GM23338 (cell line): ENCODE measurements around the gene DNAJC10. TPM values are rescaled to one million over a fixed set of nuclear protein-coding genes. Genes with fewer than 3 reads are reported as not detected.

Experiments
- ATAC-seq: fragments of 200-7000 bp; cut with Tn5 transposase; 3 replicates; pipeline ENCODE4 v1.9.1; 2020
- DNase-seq: peaks from one replicate; pipeline ENCODE4 v3.0.0-alpha.2; 2015; ENCODE audit warnings: low spot score
- H2AFZ ChIP-seq: fragments of 200-600 bp; sonication (generic); 2 replicates; pipeline ENCODE4 v1.8.0; 2016; ENCODE audit warnings: antibody characterized with exemption, mild to moderate bottlenecking, moderate library complexity
- H3F3A ChIP-seq: fragments of 200-600 bp; sonication (generic); replicated peaks from 2 replicates; pipeline ENCODE4 v1.8.0; 2017; ENCODE audit warnings: antibody characterized with exemption, mixed run types, low read depth
- H3K27ac ChIP-seq: fragments of 200-600 bp; sonication (generic); 2 replicates; pipeline ENCODE4 v1.6.1; 2016; ENCODE audit warnings: low read depth
- H3K27me3 ChIP-seq: fragments of 200-600 bp; sonication (generic); 2 replicates; pipeline ENCODE4 v1.8.0; 2016; ENCODE audit warnings: mild to moderate bottlenecking, mixed run types, moderate library complexity; ENCODE audit not compliant: insufficient read depth
- H3K36me3 ChIP-seq: fragments of 200-600 bp; sonication (generic); 2 replicates; pipeline ENCODE4 v1.8.0; 2016; ENCODE audit warnings: mild to moderate bottlenecking; ENCODE audit not compliant: insufficient read depth
- H3K4me1 ChIP-seq: fragments of 200-600 bp; sonication (generic); 2 replicates; pipeline ENCODE4 v1.8.0; 2016; ENCODE audit warnings: mild to moderate bottlenecking, moderate library complexity; ENCODE audit not compliant: insufficient read depth
- H3K4me2 ChIP-seq: fragments of 200-600 bp; sonication (generic); 2 replicates; pipeline ENCODE4 v1.7.1; 2017; ENCODE audit warnings: mixed run types
- H3K4me3 ChIP-seq: fragments of 200-600 bp; sonication (generic); 2 replicates; pipeline ENCODE4 v1.6.1; 2016; ENCODE audit warnings: mixed run types
- H3K79me2 ChIP-seq: fragments of 200-600 bp; sonication (generic); replicated peaks from 2 replicates; pipeline ENCODE4 v1.8.0; 2017; ENCODE audit warnings: mild to moderate bottlenecking; ENCODE audit not compliant: insufficient read depth
- H3K9me2 ChIP-seq: fragments of 200-600 bp; sonication (generic); 2 replicates; pipeline ENCODE4 v1.8.0; 2017; ENCODE audit not compliant: insufficient read depth
- H4K20me1 ChIP-seq: fragments of 200-600 bp; sonication (generic); replicated peaks from 2 replicates; pipeline ENCODE4 v1.8.0; 2017; ENCODE audit warnings: mild to moderate bottlenecking; ENCODE audit not compliant: insufficient read depth
- H3K27ac Mint-ChIP-seq: 2 replicates; pipeline ENCODE4 v1.8.0; 2020; ENCODE audit warnings: inconsistent platforms, mild to moderate bottlenecking, moderate library complexity, mixed read lengths
- H3K27me3 Mint-ChIP-seq: 3 replicates; pipeline ENCODE4 v1.8.0; 2022; ENCODE audit warnings: low read depth, mild to moderate bottlenecking, moderate library complexity, mixed read lengths, inconsistent platforms; ENCODE audit not compliant: insufficient read depth, poor library complexity
- H3K36me3 Mint-ChIP-seq: 3 replicates; pipeline ENCODE4 v1.8.0; 2021; ENCODE audit warnings: low read depth, mild to moderate bottlenecking, inconsistent platforms, moderate library complexity, mixed read lengths
- H3K4me1 Mint-ChIP-seq: 3 replicates; pipeline ENCODE4 v1.8.0; 2020; ENCODE audit warnings: mild to moderate bottlenecking, inconsistent platforms, mixed read lengths
- H3K4me3 Mint-ChIP-seq: 3 replicates; pipeline ENCODE4 v1.8.0; 2021; ENCODE audit warnings: moderate library complexity, mild to moderate bottlenecking, inconsistent platforms, mixed read lengths
- H3K9me3 Mint-ChIP-seq: 3 replicates; pipeline ENCODE4 v1.8.0; 2020; ENCODE audit warnings: moderate library complexity, mild to moderate bottlenecking, inconsistent platforms, mixed read lengths
- CTCF ChIP-seq, 2 experiments: fragments of 200-600 bp in 1 of 2; sonication (generic) in 1 of 2; conservative IDR thresholded peaks; 2 replicates each; pipeline versions ENCODE4 v1.5.1 to v1.6.1; 2016 to 2017; ENCODE audit warnings: antibody characterized with exemption in 2 of 2, low read depth in 2 of 2, mild to moderate bottlenecking in 2 of 2, moderate library complexity in 1 of 2
- EZH2 ChIP-seq: fragments of 200-600 bp; sonication (generic); IDR thresholded peaks from one replicate; pipeline ENCODE4 v1.8.0; 2017; ENCODE audit warnings: antibody characterized with exemption, mild to moderate bottlenecking, low read depth; ENCODE audit not compliant: unreplicated experiment
- EZH2phosphoT487 ChIP-seq: fragments of 200-600 bp; sonication (generic); IDR thresholded peaks from one replicate; pipeline ENCODE4 v1.8.1; 2018; ENCODE audit warnings: antibody characterized with exemption; ENCODE audit not compliant: unreplicated experiment
- REST ChIP-seq: IDR thresholded peaks from one replicate; pipeline ENCODE4 v1.6.1; 2018; ENCODE audit warnings: antibody characterized with exemption; ENCODE audit not compliant: unreplicated experiment
- STAT1 ChIP-seq: IDR thresholded peaks from one replicate; pipeline ENCODE4 v1.6.1; 2016; ENCODE audit warnings: antibody characterized with exemption; ENCODE audit not compliant: unreplicated experiment
- ZNF331 ChIP-seq: fragments of 250-450 bp; sonication (Bioruptor Pico); IDR thresholded peaks from 2 replicates; pipeline ENCODE4 v1.5.0; 2020; ENCODE audit warnings: low read depth, mild to moderate bottlenecking, moderate library complexity
- ZNF462 ChIP-seq: fragments of 250-450 bp; sonication (Bioruptor Pico); IDR thresholded peaks from 2 replicates; pipeline ENCODE4 v1.5.0; 2020; ENCODE audit warnings: mild to moderate bottlenecking, moderate library complexity
- polyA plus RNA-seq: library from polyadenylated mRNA; unstranded; fragments of >200 nt; fragmentation: Nextera tagmentation; extraction: Ambion mirVana; gene quantifications from 2 replicates; pipeline ENCODE4 v1.2.1, GENCODE V29; 2016
- total RNA-seq: library from RNA; depleted of rRNA; stranded (reverse); fragments of >200 nt; shearing (Covaris generic); gene quantifications from 2 replicates; pipeline ENCODE4 v1.2.3, GENCODE V29; 2014

DNAJC10 gene
- total and polyA plus RNA-seq, 2 experiments from 2014 or later: 41.9 to 83.1 TPM

GRCh38 chr2:182706751-182707150 lies 9.3 kb upstream of the DNAJC10 start:
- no peaks in the 10 kb centered on the region for H3K27me3 ChIP-seq
- H3K4me3 Mint-ChIP-seq: no peak overlapping the region
- H3K79me2 ChIP-seq: no peaks in the 10 kb centered on the region
- H3K27ac Mint-ChIP-seq: no peak overlapping the region
- H3K36me3 ChIP-seq: no peaks in the 10 kb centered on the region
- H3K9me3 Mint-ChIP-seq: no peaks in the 10 kb centered on the region
- no peaks in the 10 kb centered on the region for H3K4me1 ChIP-seq
- no peaks in the 10 kb centered on the region for H3K4me1 Mint-ChIP-seq
- H3K27me3 Mint-ChIP-seq: no peaks in the 10 kb centered on the region
- H3K4me3 ChIP-seq: no peak overlapping the region
- ATAC-seq: no peak
- no peaks in the 10 kb centered on the region for H4K20me1 ChIP-seq
- TF ChIP-seq EZH2phosphoT487 (no peak), REST (no peak), CTCF (conservative IDR thresholded peaks at IDR 0.05; ENCODE audit: low read depth in 2 of 2) (no peak), STAT1 (no peak), EZH2 (no peak), ZNF331 (CRISPR knock-in tag) (no peak), ZNF462 (no peak)
- no peak overlapping the region for H3K27ac ChIP-seq
- H2AFZ ChIP-seq: no peak overlapping the region; the same call in 1 of the 2 replicates
- H3K4me2 ChIP-seq: no peak overlapping the region
- H3F3A ChIP-seq: no peaks in the 10 kb centered on the region
- DNase-seq: no peak
- no peaks in the 10 kb centered on the region for H3K9me2 ChIP-seq
- H3K36me3 Mint-ChIP-seq: no peaks in the 10 kb centered on the region
